Measurements from ENCODE around the gene CUEDC1.

CUEDC1 gene

DNA sequence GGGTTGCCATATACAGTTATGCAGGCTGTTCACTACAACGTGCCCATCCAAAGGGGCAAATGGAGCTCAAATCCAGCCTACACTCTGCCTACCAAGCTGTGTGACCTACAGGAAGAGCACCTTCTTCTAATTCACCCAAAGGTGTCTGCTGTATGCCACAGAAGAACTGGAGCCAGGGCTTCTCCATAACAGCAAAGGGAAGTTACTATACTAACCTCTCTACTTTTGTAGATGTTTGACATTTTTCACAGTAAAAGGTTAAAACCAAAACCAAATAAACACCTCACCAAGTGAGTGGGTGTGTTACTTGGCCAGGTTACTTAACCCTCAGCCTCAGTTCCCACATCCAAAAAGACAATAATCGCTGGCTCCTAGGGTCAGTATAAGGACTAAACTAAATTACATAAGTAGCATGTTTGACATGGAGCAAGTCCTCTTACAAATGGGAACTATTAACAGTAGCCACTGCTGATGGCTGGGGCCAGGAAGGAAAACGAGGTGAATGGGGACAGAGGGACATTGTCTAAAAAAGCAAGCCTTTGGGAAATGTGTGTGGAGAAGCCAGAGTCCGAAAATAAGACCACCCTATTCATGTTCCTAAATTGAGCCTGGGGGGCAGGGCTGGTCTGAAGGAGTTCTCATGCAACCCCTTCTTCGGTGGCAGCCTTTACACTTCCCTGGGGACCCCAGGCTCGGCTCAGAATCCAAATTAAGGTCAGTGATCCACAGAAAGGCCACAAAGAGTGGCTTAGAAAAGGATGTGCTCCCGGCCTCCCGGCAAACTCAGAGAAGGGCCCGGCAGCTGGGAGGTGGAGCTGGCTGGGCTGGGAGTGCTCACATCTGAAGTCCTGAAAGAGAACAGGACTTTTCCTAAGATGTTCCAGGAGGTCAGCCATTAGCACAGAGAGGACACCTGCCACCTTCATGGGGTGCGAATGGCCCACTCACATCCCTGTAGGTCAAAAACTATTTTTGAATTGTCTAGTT, 13.5 kb downstream of the CUEDC1 start:
- H3K27ac ChIP-seq (ENCODE audit: low read length) = no peak overlapping the region
- H4K20me1 ChIP-seq (ENCODE audit: insufficient read depth, low read length) = no peaks in the 10 kb centered on the region
- H3K9ac ChIP-seq (ENCODE audit: low read length) = no peak overlapping the region
- H3F3A ChIP-seq (ENCODE audit: insufficient read depth, low read length) = peaks cover 34% of the 10 kb centered on the region
- H3K4me2 ChIP-seq (ENCODE audit: low read depth, low read length) = no peak overlapping the region
- H2AFZ ChIP-seq (ENCODE audit: low read length) = no peak overlapping the region
- no peaks in the 10 kb centered on the region for H3K79me2 ChIP-seq (ENCODE audit: low read length)
- no peaks in the 10 kb centered on the region for H3K9me2 ChIP-seq (replicated peaks; ENCODE audit: insufficient read depth, low read length)
- no peak for DNase-seq
- H3K27me3 ChIP-seq (replicated peaks; ENCODE audit: insufficient read depth, low read length) = peaks cover 22% of the 10 kb centered on the region
- H3K4me1 ChIP-seq (ENCODE audit: low read length) = peaks cover 40% of the 10 kb centered on the region
- H3K36me3 ChIP-seq (replicated peaks; ENCODE audit: insufficient read depth, low read length) = no peaks in the 10 kb centered on the region
- no peaks in the 10 kb centered on the region for H3K9me3 ChIP-seq (replicated peaks; ENCODE audit: insufficient read depth, low read length)
- TF ChIP-seq EZH2phosphoT487 (IDR thresholded peaks at IDR 0.05; ENCODE audit: low read length) = no peak
- TF ChIP-seq, protein P1, sequence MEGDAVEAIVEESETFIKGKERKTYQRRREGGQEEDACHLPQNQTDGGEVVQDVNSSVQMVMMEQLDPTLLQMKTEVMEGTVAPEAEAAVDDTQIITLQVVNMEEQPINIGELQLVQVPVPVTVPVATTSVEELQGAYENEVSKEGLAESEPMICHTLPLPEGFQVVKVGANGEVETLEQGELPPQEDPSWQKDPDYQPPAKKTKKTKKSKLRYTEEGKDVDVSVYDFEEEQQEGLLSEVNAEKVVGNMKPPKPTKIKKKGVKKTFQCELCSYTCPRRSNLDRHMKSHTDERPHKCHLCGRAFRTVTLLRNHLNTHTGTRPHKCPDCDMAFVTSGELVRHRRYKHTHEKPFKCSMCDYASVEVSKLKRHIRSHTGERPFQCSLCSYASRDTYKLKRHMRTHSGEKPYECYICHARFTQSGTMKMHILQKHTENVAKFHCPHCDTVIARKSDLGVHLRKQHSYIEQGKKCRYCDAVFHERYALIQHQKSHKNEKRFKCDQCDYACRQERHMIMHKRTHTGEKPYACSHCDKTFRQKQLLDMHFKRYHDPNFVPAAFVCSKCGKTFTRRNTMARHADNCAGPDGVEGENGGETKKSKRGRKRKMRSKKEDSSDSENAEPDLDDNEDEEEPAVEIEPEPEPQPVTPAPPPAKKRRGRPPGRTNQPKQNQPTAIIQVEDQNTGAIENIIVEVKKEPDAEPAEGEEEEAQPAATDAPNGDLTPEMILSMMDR (IDR thresholded peaks at IDR 0.05; ENCODE audit: low read length) = no peak
- TF ChIP-seq EZH2 (optimal IDR thresholded peaks at IDR 0.05; ENCODE audit: low read depth, low read length) = no peak
- H3K4me3 ChIP-seq (ENCODE audit: low read length) = no peak overlapping the region

DNA sequence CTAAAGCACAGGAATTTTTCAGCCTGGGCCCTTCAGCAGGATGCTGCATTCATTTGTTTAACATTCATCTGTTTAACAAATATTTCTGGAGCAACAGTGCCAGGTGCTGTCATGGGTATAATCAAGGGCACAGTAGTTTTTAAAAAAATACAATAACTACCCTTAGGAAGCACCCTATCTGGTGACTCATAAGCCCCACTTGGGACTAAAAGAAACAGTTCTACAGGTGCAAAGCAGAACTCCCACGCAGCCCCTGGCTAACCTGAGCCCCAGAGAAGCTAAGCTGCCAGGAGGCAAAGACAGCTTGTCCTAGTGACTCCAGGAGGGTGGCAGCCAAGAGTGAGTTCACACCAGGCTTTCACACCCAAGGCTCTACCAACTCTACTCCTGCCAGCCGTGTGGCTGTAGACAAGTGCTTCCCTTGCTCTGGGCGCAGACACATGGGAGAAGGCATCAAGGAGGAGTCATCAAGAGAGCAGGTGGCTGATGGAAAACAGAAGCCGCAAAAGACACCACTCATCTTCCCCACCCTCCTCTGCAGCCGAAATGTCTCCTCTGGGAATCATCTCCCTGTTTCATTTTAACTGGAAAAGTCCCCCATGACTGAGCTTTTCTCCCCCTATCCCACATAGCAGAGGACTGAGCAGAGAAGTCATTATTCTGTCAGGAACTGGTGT, 14.4 kb downstream of the CUEDC1 start:
- no peaks in the 10 kb centered on the region for H4K20me1 ChIP-seq (ENCODE audit: insufficient read depth, low read length)
- DNase-seq = no peak
- H3K4me2 ChIP-seq (ENCODE audit: low read depth, low read length) = peak overlapping the region; percentile 61; the same call in 1 of the 2 replicates
- H3K79me2 ChIP-seq (ENCODE audit: low read length) = no peaks in the 10 kb centered on the region
- H3K4me1 ChIP-seq (ENCODE audit: low read length) = peaks cover 31% of the 10 kb centered on the region
- H3K27ac ChIP-seq (ENCODE audit: low read length) = peak overlapping the region; percentile 77; the same call in 1 of the 2 replicates
- peaks cover 22% of the 10 kb centered on the region for H3K27me3 ChIP-seq (replicated peaks; ENCODE audit: insufficient read depth, low read length)
- H3K4me3 ChIP-seq (ENCODE audit: low read length) = no peak overlapping the region
- H3K9me3 ChIP-seq (replicated peaks; ENCODE audit: insufficient read depth, low read length) = no peaks in the 10 kb centered on the region
- H3K9ac ChIP-seq (ENCODE audit: low read length) = peak overlapping the region; percentile 5; the same call in 1 of the 2 replicates
- no peaks in the 10 kb centered on the region for H3K9me2 ChIP-seq (replicated peaks; ENCODE audit: insufficient read depth, low read length)
- H2AFZ ChIP-seq (ENCODE audit: low read length) = 0 out of 2 replicates have a peak overlapping the region, but pooled peaks have one; percentile 4
- no peaks in the 10 kb centered on the region for H3K36me3 ChIP-seq (replicated peaks; ENCODE audit: insufficient read depth, low read length)
- peaks cover 25% of the 10 kb centered on the region for H3F3A ChIP-seq (ENCODE audit: insufficient read depth, low read length)
- TF ChIP-seq EZH2phosphoT487 (IDR thresholded peaks at IDR 0.05; ENCODE audit: low read length) (no peak), EZH2 (optimal IDR thresholded peaks at IDR 0.05; ENCODE audit: low read depth, low read length) (no peak)
- TF ChIP-seq, protein P1 (IDR thresholded peaks at IDR 0.05; ENCODE audit: low read length) = no peak

DNA sequence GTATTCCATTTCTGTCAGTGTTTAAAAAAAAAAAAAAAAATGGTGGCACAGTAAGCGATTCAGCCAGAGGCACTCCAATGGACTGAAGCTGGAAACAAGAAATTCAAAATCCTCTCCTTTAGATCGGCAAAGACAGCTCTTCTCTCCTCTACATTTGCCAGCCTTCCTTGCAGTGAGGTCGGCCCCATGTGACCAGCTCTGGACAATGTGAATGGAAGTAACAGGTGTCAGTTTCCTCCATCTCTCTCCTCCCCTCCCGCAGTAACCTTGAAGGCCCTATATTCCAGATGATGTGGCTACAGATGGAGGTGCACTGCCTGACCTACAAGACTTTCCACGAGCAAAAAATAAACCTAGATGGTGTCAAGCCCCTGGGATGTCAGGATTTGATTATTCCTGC, 15.0 kb downstream of the CUEDC1 start:
- peaks cover 18% of the 10 kb centered on the region for H3K27me3 ChIP-seq (replicated peaks; ENCODE audit: insufficient read depth, low read length)
- 0 out of 2 replicates have a peak overlapping the region, but pooled peaks have one; percentile 4 for H2AFZ ChIP-seq (ENCODE audit: low read length)
- H3K9ac ChIP-seq (ENCODE audit: low read length) = peak overlapping the region; percentile 5
- no peaks in the 10 kb centered on the region for H3K79me2 ChIP-seq (ENCODE audit: low read length)
- peaks cover 29% of the 10 kb centered on the region for H3K4me1 ChIP-seq (ENCODE audit: low read length)
- peaks cover 24% of the 10 kb centered on the region for H3F3A ChIP-seq (ENCODE audit: insufficient read depth, low read length)
- peak; percentile 58 for DNase-seq
- H4K20me1 ChIP-seq (ENCODE audit: insufficient read depth, low read length) = no peaks in the 10 kb centered on the region
- TF ChIP-seq, protein P1 (IDR thresholded peaks at IDR 0.05; ENCODE audit: low read length) = no peak
- TF ChIP-seq EZH2 (optimal IDR thresholded peaks at IDR 0.05; ENCODE audit: low read depth, low read length) (no peak), EZH2phosphoT487 (IDR thresholded peaks at IDR 0.05; ENCODE audit: low read length) (no peak)
- peak overlapping the region; percentile 77 for H3K27ac ChIP-seq (ENCODE audit: low read length)
- peak overlapping the region; percentile 61; the same call in 1 of the 2 replicates for H3K4me2 ChIP-seq (ENCODE audit: low read depth, low read length)
- no peaks in the 10 kb centered on the region for H3K9me3 ChIP-seq (replicated peaks; ENCODE audit: insufficient read depth, low read length)
- no peaks in the 10 kb centered on the region for H3K36me3 ChIP-seq (replicated peaks; ENCODE audit: insufficient read depth, low read length)
- no peaks in the 10 kb centered on the region for H3K9me2 ChIP-seq (replicated peaks; ENCODE audit: insufficient read depth, low read length)
- H3K4me3 ChIP-seq (ENCODE audit: low read length) = peak overlapping the region; percentile 12; the same call in 1 of the 2 replicates

Data from MM.1S (cell line).